SW480 (cell line): Measurements from ENCODE around the gene TP53AIP1.
A peak's percentile ranks its signal among the peaks of the same experiment; 100 is the strongest.

ENCODE experiments used
- DNase-seq: peaks from one replicate; pipeline ENCODE4 v3.0.0-alpha.2; 2016; ENCODE audit warnings: low spot score

The TP53AIP1 gene

GRCh38 chr11:128906185-128907050, 36.3 kb downstream of the TP53AIP1 start:
- no peak for DNase-seq

GRCh38 chr11:128905345-128906184, 37.1 kb downstream of the TP53AIP1 start:
- peak; percentile 79 for DNase-seq

- peak; percentile 46 for DNase-seq
These were observed 37.9 kb downstream of the TP53AIP1 start for GRCh38 chr11:128904656-128905344.

- no peak for DNase-seq
These were observed 38.4 kb downstream of the TP53AIP1 start for GRCh38 chr11:128904303-128904655.

- peak; percentile 79 for DNase-seq
These were observed 39.2 kb downstream of the TP53AIP1 start for GRCh38 chr11:128903248-128904061.

- no peak for DNase-seq
These were observed 40.1 kb downstream of the TP53AIP1 start for GRCh38 chr11:128902515-128903066.

GRCh38 chr11:128901653-128902514, 40.8 kb downstream of the TP53AIP1 start:
- no peak for DNase-seq

- no peak for DNase-seq
These were observed 42.2 kb downstream of the TP53AIP1 start for GRCh38 chr11:128900468-128900867.

GRCh38 chr11:128898580-128899344, 43.9 kb downstream of the TP53AIP1 start:
- no peak for DNase-seq

GRCh38 chr11:128897826-128898225, 44.8 kb downstream of the TP53AIP1 start:
- no peak for DNase-seq

GRCh38 chr11:128896356-128896755, 46.3 kb downstream of the TP53AIP1 start:
- DNase-seq, result peak; percentile 44

- DNase-seq, result no peak
These were observed 47.1 kb downstream of the TP53AIP1 start for GRCh38 chr11:128895526-128895925.

- DNase-seq, result peak; percentile 17
These were observed 48.0 kb downstream of the TP53AIP1 start for GRCh38 chr11:128894685-128895084.

- DNase-seq, result no peak
These were observed 48.4 kb downstream of the TP53AIP1 start for GRCh38 chr11:128894286-128894681.

- DNase-seq, result peak; percentile 57
These were observed 48.9 kb downstream of the TP53AIP1 start for GRCh38 chr11:128893578-128894285.

- DNase-seq, result peak; percentile 67
These were observed 49.7 kb downstream of the TP53AIP1 start for GRCh38 chr11:128892866-128893565.

- peak; percentile 74 for DNase-seq
These were observed 50.7 kb downstream of the TP53AIP1 start for GRCh38 chr11:128891913-128892398.
